Right atrium auricular region (tissue), 2 donors: Measurements from ENCODE around the gene NOTCH4. TPM values are rescaled to one million over a fixed set of nuclear protein-coding genes. Genes with fewer than 3 reads are reported as not detected.

Source experiments
- DNase-seq: peaks from one replicate; pipeline ENCODE4 v3.0.0-alpha.2; 2019; ENCODE audit warnings: low spot score
- H3K27ac ChIP-seq, 2 donors: fragments of 200-600 bp; sonication (generic); 1 replicate in 1 of 2; 2 replicates in 1 of 2; pipeline ENCODE4 v1.5.1; 2016 to 2019
- H3K27me3 ChIP-seq, 2 donors: fragments of 200-600 bp; sonication (generic); one replicate each; pipeline versions ENCODE4 v1.5.1 to v1.6.0; 2017 to 2019
- H3K36me3 ChIP-seq: fragments of 200-600 bp; sonication (generic); one replicate; pipeline ENCODE4 v1.5.1; 2016
- H3K4me1 ChIP-seq, 2 donors: fragments of 200-600 bp; sonication (generic); one replicate each; pipeline versions ENCODE4 v1.5.1 to v1.6.0; 2017 to 2019
- H3K4me3 ChIP-seq, 2 donors: fragments of 200-600 bp; sonication (generic); 1 replicate in 1 of 2; 2 replicates in 1 of 2; pipeline ENCODE4 v1.5.1; 2017 to 2019; ENCODE audit warnings: mild to moderate bottlenecking in 1 of 2, moderate library complexity in 1 of 2
- H3K9me3 ChIP-seq, 2 donors: fragments of 200-600 bp; sonication (generic); one replicate each; pipeline ENCODE4 v1.5.1; 2019
- CTCF ChIP-seq, 2 donors: fragments of 200-600 bp; sonication (generic); IDR thresholded peaks; one replicate each; pipeline ENCODE4 v1.5.1; 2019; ENCODE audit warnings: antibody characterized with exemption in 2 of 2
- microRNA-seq, 2 donors: library from miRNA; unstranded; fragments of <30 nt; microRNA quantifications; one replicate each; pipeline ENCODE4, GENCODE V29; 2016 to 2017; ENCODE audit warnings: borderline number of aligned reads in 2 of 2, borderline replicate concordance in 1 of 2
- total RNA-seq, 2 donors: library from RNA; depleted of rRNA; stranded (reverse); fragments of >200 nt; gene quantifications; one replicate each; pipeline ENCODE4 v1.1.0, GENCODE V29; 2016

The NOTCH4 gene
- total RNA-seq, 2 donors from 2014 or later: 16.2 to 22.5 TPM

GRCh38 chr6:32146287-32146686 lies 77.6 kb downstream of the NOTCH4 start:
- Histone ChIP-seq H3K4me1 (peaks cover 0 to 4% of the 10 kb centered on the region in 2 donors), H3K4me3 (no peak overlapping the region), H3K36me3 (no peaks in the 10 kb centered on the region), H3K27me3 (no peaks in the 10 kb centered on the region), H3K9me3 (no peaks in the 10 kb centered on the region), H3K27ac (no peak overlapping the region)
- no peak for TF ChIP-seq CTCF (IDR thresholded peaks at IDR 0.05)
- no peak for DNase-seq

Small RNA genes lying within 50 kb of the gene (microRNA-seq; reads per million reads assigned to microRNA genes)
- 2.8 to 4.2 reads per million in 2 donors for gene MIR6721
- gene MIR6833: 0 to 0.71 reads per million in 2 donors

Other genes with a start within 250 kb of the NOTCH4 start
- 100 to 1,000 TPM; 152 to 175 TPM for gene C4A, start 242.0 kb downstream of the NOTCH4 start, total RNA-seq
- 100 to 1,000 TPM; 150 to 241 TPM for gene C4B, start 209.3 kb downstream of the NOTCH4 start, total RNA-seq
- 1 to 10 TPM in 1 of 2 donors, under 1 TPM in 1; 0.19 to 1.2 TPM for gene CYP21A2, start 185.7 kb downstream of the NOTCH4 start, total RNA-seq
- 100 to 1,000 TPM; 138 to 210 TPM for gene TNXB, start 114.7 kb downstream of the NOTCH4 start, total RNA-seq
- 10 to 100 TPM; 15.0 to 15.3 TPM for gene ATF6B, start 95.8 kb downstream of the NOTCH4 start, total RNA-seq
- gene FKBPL, start 93.8 kb downstream of the NOTCH4 start, total RNA-seq: 1 to 10 TPM; 1.1 to 3.4 TPM
- gene PRRT1, start 72.1 kb downstream of the NOTCH4 start, total RNA-seq: 1 to 10 TPM in 1 of 2 donors, under 1 TPM in 1; 0.70 to 1.1 TPM
- gene PPT2, start 69.9 kb downstream of the NOTCH4 start, total RNA-seq: 10 to 100 TPM; 19.5 to 27.0 TPM
- gene EGFL8, start 59.5 kb downstream of the NOTCH4 start, total RNA-seq: 1 to 10 TPM; 4.8 to 5.2 TPM
- gene AGPAT1, start 48.0 kb downstream of the NOTCH4 start, total RNA-seq: 10 to 100 TPM; 59.6 to 77.1 TPM
- gene RNF5, start 45.7 kb downstream of the NOTCH4 start, total RNA-seq: 100 to 1,000 TPM; 104 to 106 TPM
- 1 to 10 TPM in 1 of 2 donors, under 1 TPM in 1; 0.94 to 1.4 TPM for gene AGER, start 39.8 kb downstream of the NOTCH4 start, total RNA-seq
- 10 to 100 TPM; 26.0 to 32.5 TPM for gene PBX2, start 33.9 kb downstream of the NOTCH4 start, total RNA-seq
- 1 to 10 TPM; 3.6 to 9.0 TPM for gene GPSM3, start 31.4 kb downstream of the NOTCH4 start, total RNA-seq
- not detected for gene TSBP1, start 147.8 kb upstream of the NOTCH4 start, total RNA-seq
- gene BTNL2, start 183.1 kb upstream of the NOTCH4 start, total RNA-seq: not detected
- gene HLA-DRA, start 215.8 kb upstream of the NOTCH4 start, total RNA-seq: 10 to 100 TPM; 57.5 to 93.5 TPM